Natural killer cell (primary cell): ENCODE data around the gene VKORC1. TPM values are rescaled to one million over a fixed set of nuclear protein-coding genes. Genes with fewer than 3 reads are reported as not detected.

Source experiments
- ATAC-seq, 3 donors: fragments of 150-1000 bp in 2 of 3; fragments of 200-7000 bp in 1 of 3; cut with Tn5 transposase; 1 replicate in 1 of 3; 2 replicates in 2 of 3; pipeline ENCODE4 v1.10.0; 2021; ENCODE audit warnings: mild to moderate bottlenecking in 2 of 3, moderate library complexity in 2 of 3
- DNase-seq, 2 donors: peaks; one replicate each; pipeline versions ENCODE4 v3.0.0 to v3.0.0-alpha.2; 2013 to 2021; ENCODE audit warnings: mixed read lengths in 1 of 2
- H3K27ac ChIP-seq: one replicate; pipeline ENCODE4 v1.5.1; 2013; ENCODE audit warnings: mild to moderate bottlenecking, low read length
- H3K27me3 ChIP-seq: one replicate; pipeline ENCODE4 v1.6.1; 2013; ENCODE audit warnings: low read length; ENCODE audit not compliant: control insufficient read depth, insufficient read depth
- H3K36me3 ChIP-seq: one replicate; pipeline ENCODE4 v1.6.1; 2013; ENCODE audit warnings: low read length; ENCODE audit not compliant: control insufficient read depth, insufficient read depth
- H3K4me1 ChIP-seq: one replicate; pipeline ENCODE4 v1.6.1; 2013; ENCODE audit warnings: low read length; ENCODE audit not compliant: control insufficient read depth, insufficient read depth
- H3K4me3 ChIP-seq: one replicate; pipeline ENCODE4 v1.5.1; 2013; ENCODE audit warnings: low read length
- H3K9me3 ChIP-seq: one replicate; pipeline ENCODE4 v1.6.1; 2013; ENCODE audit warnings: low read length; ENCODE audit not compliant: control insufficient read depth, insufficient read depth
- H3K27ac Mint-ChIP-seq, 2 donors: one replicate each; pipeline ENCODE4 v1.8.0; 2022; ENCODE audit warnings: mild to moderate bottlenecking in 2 of 2, mixed read lengths in 2 of 2, moderate library complexity in 1 of 2
- H3K27me3 Mint-ChIP-seq, 2 donors: one replicate each; pipeline ENCODE4 v1.8.0; 2022; ENCODE audit warnings: low read depth in 2 of 2, mixed read lengths in 2 of 2
- H3K36me3 Mint-ChIP-seq: one replicate; pipeline ENCODE4 v1.8.0; 2022; ENCODE audit warnings: mixed read lengths
- H3K4me1 Mint-ChIP-seq, 2 donors: one replicate each; pipeline ENCODE4 v1.8.0; 2022; ENCODE audit warnings: mixed read lengths in 2 of 2
- H3K4me3 Mint-ChIP-seq: one replicate; pipeline ENCODE4 v1.8.0; 2022; ENCODE audit warnings: mild to moderate bottlenecking, moderate library complexity, mixed read lengths
- H3K9me3 Mint-ChIP-seq, 2 donors: one replicate each; pipeline ENCODE4 v1.8.0; 2022; ENCODE audit warnings: mixed read lengths in 2 of 2
- WGBS: methylation state at CpG from one replicate; pipeline ENCODE4 v1.1.7; 2013; ENCODE audit warnings: missing lambda C conversion rate; ENCODE audit not compliant: insufficient coverage; 5-methylcytosine and 5-hydroxymethylcytosine counted together
- intact Hi-C: fragments of 100-400 bp; cut with micrococcal nuclease; formaldehyde crosslinking; loops from one replicate; pipeline ENCODE4 v1.14.2; 2022
- total RNA-seq, 4 donors: library from RNA; stranded (reverse); fragments of 120-200 nt in 1 of 4; gene quantifications; one replicate each; pipeline versions ENCODE4 v1.2.3 to v1.2.4, GENCODE V29; 2013 to 2022
- TF ChIP-seq, protein P1 (sequence below): fragments of 200-600 bp; IDR thresholded peaks from one replicate; pipeline ENCODE4 v1.8.0; 2022; ENCODE audit warnings: antibody characterized with exemption

The VKORC1 gene
- total RNA-seq, 3 donors from 2014 or later (not counting 1 experiment from before 2014, with no cell fraction given), result 35.9 to 42.1 (median 41.8) TPM

GRCh38 chr16:31042866-31043265 lies 51.7 kb downstream of the VKORC1 start:
- Mint-ChIP-seq H3K9me3 (no peaks in the 10 kb centered on the region), H3K4me3 (no peak overlapping the region), H3K4me1 (no peaks in the 10 kb centered on the region), H3K27ac (no peak overlapping the region), H3K27me3 (no peaks in the 10 kb centered on the region), H3K36me3 (no peaks in the 10 kb centered on the region)
- no peak for DNase-seq
- Histone ChIP-seq H3K9me3 (no peaks in the 10 kb centered on the region), H3K27me3 (no peaks in the 10 kb centered on the region), H3K4me1 (no peaks in the 10 kb centered on the region), H3K4me3 (no peak overlapping the region), H3K27ac (no peak overlapping the region), H3K36me3 (peaks cover 38% of the 10 kb centered on the region)
- intact Hi-C loops, result no loop called here
- ATAC-seq, result no peak
- 96% methylated on average over 10 of the region's 10 CpGs for WGBS
- TF ChIP-seq, protein P1, sequence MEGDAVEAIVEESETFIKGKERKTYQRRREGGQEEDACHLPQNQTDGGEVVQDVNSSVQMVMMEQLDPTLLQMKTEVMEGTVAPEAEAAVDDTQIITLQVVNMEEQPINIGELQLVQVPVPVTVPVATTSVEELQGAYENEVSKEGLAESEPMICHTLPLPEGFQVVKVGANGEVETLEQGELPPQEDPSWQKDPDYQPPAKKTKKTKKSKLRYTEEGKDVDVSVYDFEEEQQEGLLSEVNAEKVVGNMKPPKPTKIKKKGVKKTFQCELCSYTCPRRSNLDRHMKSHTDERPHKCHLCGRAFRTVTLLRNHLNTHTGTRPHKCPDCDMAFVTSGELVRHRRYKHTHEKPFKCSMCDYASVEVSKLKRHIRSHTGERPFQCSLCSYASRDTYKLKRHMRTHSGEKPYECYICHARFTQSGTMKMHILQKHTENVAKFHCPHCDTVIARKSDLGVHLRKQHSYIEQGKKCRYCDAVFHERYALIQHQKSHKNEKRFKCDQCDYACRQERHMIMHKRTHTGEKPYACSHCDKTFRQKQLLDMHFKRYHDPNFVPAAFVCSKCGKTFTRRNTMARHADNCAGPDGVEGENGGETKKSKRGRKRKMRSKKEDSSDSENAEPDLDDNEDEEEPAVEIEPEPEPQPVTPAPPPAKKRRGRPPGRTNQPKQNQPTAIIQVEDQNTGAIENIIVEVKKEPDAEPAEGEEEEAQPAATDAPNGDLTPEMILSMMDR, result no peak

Other genes starting within 250 kb of the VKORC1 start
- gene BCL7C, start 200.7 kb downstream of the VKORC1 start, total RNA-seq, result 10 to 100 TPM; 25.1 to 28.5 (median 27.4) TPM
- gene CTF1, start 198.2 kb downstream of the VKORC1 start, total RNA-seq, result under 1 TPM; 0.45 to 0.60 (median 0.47) TPM
- 10 to 100 TPM; 10.1 to 13.3 (median 12.4) TPM for gene FBXL19, start 171.2 kb downstream of the VKORC1 start, total RNA-seq
- gene ORAI3, start 145.7 kb downstream of the VKORC1 start, total RNA-seq, result 10 to 100 TPM; 10.8 to 19.8 (median 12.8) TPM
- 10 to 100 TPM; 32.9 to 34.5 (median 33.9) TPM for gene SETD1A, start 137.0 kb downstream of the VKORC1 start, total RNA-seq
- gene HSD3B7, start 109.6 kb downstream of the VKORC1 start, total RNA-seq, result 1 to 10 TPM in 1 of 3 donors, under 1 TPM in 2; 0.26 to 2.1 (median 0.39) TPM
- gene STX1B, start 84.2 kb downstream of the VKORC1 start, total RNA-seq, result 1 to 10 TPM in 1 of 3 donors, under 1 TPM in 2; 0.14 to 1.6 (median 0.32) TPM
- gene STX4, start 61.2 kb downstream of the VKORC1 start, total RNA-seq, result 100 to 1,000 TPM; 128 to 145 (median 133) TPM
- 10 to 100 TPM; 11.0 to 27.4 (median 22.6) TPM for gene ZNF668, start 20.6 kb downstream of the VKORC1 start, total RNA-seq
- 10 to 100 TPM; 22.0 to 31.1 (median 30.1) TPM for gene ZNF646, start 20.4 kb downstream of the VKORC1 start, total RNA-seq
- 1 to 10 TPM; 4.3 to 7.4 (median 5.1) TPM for gene PRSS53, start 5.9 kb downstream of the VKORC1 start, total RNA-seq
- gene BCKDK, start 13.6 kb upstream of the VKORC1 start, total RNA-seq, result 10 to 100 TPM in 2 of 3 donors, 1 to 10 TPM in 1; 9.9 to 16.3 (median 12.1) TPM
- gene KAT8, start 22.9 kb upstream of the VKORC1 start, total RNA-seq, result 100 to 1,000 TPM in 1 of 3 donors, 10 to 100 TPM in 2; 90.6 to 101 (median 93.4) TPM
- not detected for gene PRSS8, start 40.9 kb upstream of the VKORC1 start, total RNA-seq
- gene PRSS36, start 55.3 kb upstream of the VKORC1 start, total RNA-seq, result 1 to 10 TPM; 2.1 to 3.5 (median 2.3) TPM
- gene FUS, start 85.3 kb upstream of the VKORC1 start, total RNA-seq, result 100 to 1,000 TPM; 872 to 934 (median 918) TPM
- 10 to 100 TPM; 29.7 to 38.1 (median 37.6) TPM for gene PYCARD, start 108.0 kb upstream of the VKORC1 start, total RNA-seq
- gene TRIM72, start 119.3 kb upstream of the VKORC1 start, total RNA-seq, result under 1 TPM in 2 of 3 donors, not detected in 1; 0.05 to 0.07 TPM
- gene PYDC1, start 122.3 kb upstream of the VKORC1 start, total RNA-seq, result not detected
- 100 to 1,000 TPM; 370 to 545 (median 428) TPM for gene ITGAM, start 165.2 kb upstream of the VKORC1 start, total RNA-seq